RWPE2 (cell line): ENCODE measurements around the gene POLR3G.

Source experiments
- ATAC-seq: fragments of 200-7000 bp; cut with Tn5 transposase; 3 replicates; pipeline ENCODE4 v1.9.1; 2021; ENCODE audit warnings: low read depth
- DNase-seq: peaks from one replicate; pipeline ENCODE4 v3.0.0-alpha.2; 2020; ENCODE audit warnings: low spot score
- H3K27ac ChIP-seq: fragments of 450-650 bp; 2 replicates; pipeline ENCODE4 v1.5.1; 2017; ENCODE audit warnings: mild to moderate bottlenecking; ENCODE audit not compliant: poor library complexity, severe bottlenecking
- H3K27me3 ChIP-seq: fragments of 250-450 bp; sonication (Bioruptor Pico); 2 replicates; pipeline ENCODE4 v1.5.1; 2021; ENCODE audit warnings: mild to moderate bottlenecking, moderate library complexity; ENCODE audit not compliant: insufficient read depth, poor library complexity, severe bottlenecking
- H3K36me3 ChIP-seq: fragments of 250-450 bp; sonication (Bioruptor Pico); 2 replicates; pipeline ENCODE4 v1.5.1; 2020; ENCODE audit warnings: low read depth, mild to moderate bottlenecking, moderate library complexity
- H3K4me1 ChIP-seq: fragments of 250-450 bp; sonication (Bioruptor Pico); 2 replicates; pipeline ENCODE4 v1.5.1; 2021; ENCODE audit warnings: mild to moderate bottlenecking, moderate library complexity; ENCODE audit not compliant: insufficient read depth, poor library complexity, severe bottlenecking
- H3K4me3 ChIP-seq: fragments of 250-450 bp; sonication (Bioruptor Pico); 2 replicates; pipeline ENCODE4 v1.5.1; 2021; ENCODE audit warnings: mild to moderate bottlenecking, moderate library complexity; ENCODE audit not compliant: severe bottlenecking
- H3K9me3 ChIP-seq: fragments of 250-450 bp; sonication (Bioruptor Pico); 2 replicates; pipeline ENCODE4 v1.5.1; 2021; ENCODE audit warnings: mild to moderate bottlenecking, moderate library complexity; ENCODE audit not compliant: severe bottlenecking
- TF ChIP-seq, protein P1 (sequence below): fragments of 450-650 bp; IDR thresholded peaks from one replicate; pipeline ENCODE4 v1.5.1; 2017; ENCODE audit warnings: mild to moderate bottlenecking, moderate library complexity; ENCODE audit not compliant: poor library complexity, severe bottlenecking

Gene POLR3G

DNA sequence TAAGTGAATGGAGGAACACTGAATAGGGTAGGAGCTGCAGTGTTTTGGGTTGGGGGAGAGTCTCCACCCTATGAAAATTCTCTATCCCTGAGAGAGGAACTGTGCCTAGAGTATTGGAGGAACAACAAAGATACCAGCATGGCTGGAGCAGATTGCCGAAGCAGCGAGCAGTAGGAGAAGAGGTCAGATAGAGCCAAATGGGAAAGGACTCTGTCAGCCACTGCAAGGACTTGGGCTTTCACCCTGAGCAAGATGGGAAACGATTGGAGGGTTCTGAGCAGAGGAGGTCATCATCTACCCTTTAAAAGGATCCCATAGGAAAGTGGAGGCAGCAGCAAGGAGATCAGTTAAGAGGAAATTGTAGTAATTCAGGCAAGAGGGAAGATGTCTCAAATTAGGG, 59.1 kb downstream of the POLR3G start:
- H3K36me3 ChIP-seq, result no peaks in the 10 kb centered on the region
- H3K4me3 ChIP-seq, result no peak overlapping the region
- TF ChIP-seq, protein P1, sequence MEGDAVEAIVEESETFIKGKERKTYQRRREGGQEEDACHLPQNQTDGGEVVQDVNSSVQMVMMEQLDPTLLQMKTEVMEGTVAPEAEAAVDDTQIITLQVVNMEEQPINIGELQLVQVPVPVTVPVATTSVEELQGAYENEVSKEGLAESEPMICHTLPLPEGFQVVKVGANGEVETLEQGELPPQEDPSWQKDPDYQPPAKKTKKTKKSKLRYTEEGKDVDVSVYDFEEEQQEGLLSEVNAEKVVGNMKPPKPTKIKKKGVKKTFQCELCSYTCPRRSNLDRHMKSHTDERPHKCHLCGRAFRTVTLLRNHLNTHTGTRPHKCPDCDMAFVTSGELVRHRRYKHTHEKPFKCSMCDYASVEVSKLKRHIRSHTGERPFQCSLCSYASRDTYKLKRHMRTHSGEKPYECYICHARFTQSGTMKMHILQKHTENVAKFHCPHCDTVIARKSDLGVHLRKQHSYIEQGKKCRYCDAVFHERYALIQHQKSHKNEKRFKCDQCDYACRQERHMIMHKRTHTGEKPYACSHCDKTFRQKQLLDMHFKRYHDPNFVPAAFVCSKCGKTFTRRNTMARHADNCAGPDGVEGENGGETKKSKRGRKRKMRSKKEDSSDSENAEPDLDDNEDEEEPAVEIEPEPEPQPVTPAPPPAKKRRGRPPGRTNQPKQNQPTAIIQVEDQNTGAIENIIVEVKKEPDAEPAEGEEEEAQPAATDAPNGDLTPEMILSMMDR, result no peak
- ATAC-seq (no peak), DNase-seq (no peak)
- no peak overlapping the region for H3K27ac ChIP-seq
- no peaks in the 10 kb centered on the region for H3K9me3 ChIP-seq
- no peaks in the 10 kb centered on the region for H3K27me3 ChIP-seq
- no peaks in the 10 kb centered on the region for H3K4me1 ChIP-seq

DNA sequence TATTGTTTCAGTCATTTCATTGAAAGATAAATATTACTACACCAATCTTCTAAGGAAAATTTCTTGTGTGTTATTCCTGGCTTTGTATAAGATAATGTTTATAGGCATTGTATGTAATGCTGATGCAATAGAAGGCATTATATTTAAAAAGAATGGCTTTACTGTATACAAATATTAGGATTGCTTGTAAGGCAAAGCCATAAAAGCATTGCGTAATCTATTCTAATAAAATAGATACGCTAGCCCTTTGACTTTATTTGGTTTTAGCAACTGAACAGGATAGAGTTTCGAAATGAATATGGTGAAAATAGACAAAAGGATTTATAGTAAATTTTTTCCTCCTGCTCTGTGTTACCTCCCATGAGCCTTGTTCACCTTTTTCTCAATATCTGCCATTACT, 60.3 kb downstream of the POLR3G start:
- Histone ChIP-seq H3K9me3 (no peaks in the 10 kb centered on the region), H3K27me3 (no peaks in the 10 kb centered on the region), H3K4me1 (no peaks in the 10 kb centered on the region), H3K4me3 (no peak overlapping the region), H3K36me3 (no peaks in the 10 kb centered on the region), H3K27ac (no peak overlapping the region)
- ATAC-seq, result peak; percentile 8; the same call in 2 of the 3 replicates
- DNase-seq, result no peak
- TF ChIP-seq, protein P1, result no peak

DNA sequence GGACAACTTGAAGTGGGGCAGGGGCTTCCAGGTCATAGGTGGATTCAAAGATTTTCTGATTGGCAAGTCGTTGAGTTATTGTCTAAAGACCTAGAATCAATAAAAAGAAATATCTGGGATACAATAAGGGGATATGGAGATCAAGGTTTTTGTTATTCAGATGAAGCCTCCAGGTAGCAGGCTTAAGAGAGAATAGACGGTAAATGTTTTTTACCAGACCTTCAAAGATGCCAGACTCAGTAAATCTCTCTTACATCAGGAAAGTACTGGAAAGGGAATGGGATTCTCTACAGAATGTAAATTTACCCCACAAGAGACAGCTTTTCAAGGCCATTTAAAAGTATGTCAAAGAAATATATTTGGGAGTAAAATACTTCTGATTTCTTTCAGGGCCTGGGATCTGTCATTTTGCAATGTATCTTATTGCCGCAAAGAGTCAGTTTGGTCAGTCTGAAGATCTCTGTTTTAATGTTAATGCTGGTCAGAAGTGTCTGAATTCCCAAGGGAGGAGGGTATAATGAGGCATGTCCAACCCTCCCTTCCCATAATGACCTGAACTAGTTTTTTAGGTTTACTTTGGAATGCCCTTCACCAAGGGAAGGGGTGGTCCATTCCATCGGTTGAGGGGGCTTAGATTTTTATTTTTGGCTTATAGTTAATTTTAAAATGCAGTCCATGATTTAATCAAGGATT, 68.3 kb downstream of the POLR3G start:
- Histone ChIP-seq H3K36me3 (no peaks in the 10 kb centered on the region), H3K27me3 (peaks cover 10% of the 10 kb centered on the region), H3K4me3 (no peak overlapping the region), H3K27ac (no peak overlapping the region), H3K4me1 (no peaks in the 10 kb centered on the region), H3K9me3 (no peaks in the 10 kb centered on the region)
- ATAC-seq (no peak), DNase-seq (no peak)
- TF ChIP-seq, protein P1, result no peak

DNA sequence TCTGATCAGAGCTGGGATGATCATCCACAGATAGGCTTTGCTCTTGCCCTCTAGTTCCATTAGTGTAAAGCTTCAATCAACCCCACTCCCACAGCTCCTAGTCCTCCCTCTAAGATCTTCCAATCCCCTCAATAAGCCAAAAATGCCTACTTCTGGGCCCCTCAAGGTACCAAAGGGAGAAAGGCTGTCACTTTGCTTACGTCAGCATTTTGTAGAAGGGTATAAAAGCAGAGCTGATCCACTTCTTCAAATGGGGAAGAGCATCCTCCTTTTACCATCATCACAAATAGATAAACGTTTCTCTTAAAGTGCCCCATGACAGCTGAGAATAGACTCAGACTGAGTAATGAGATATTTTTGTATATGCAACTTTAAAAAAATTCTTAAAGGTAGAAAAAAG, 70.8 kb downstream of the POLR3G start:
- Histone ChIP-seq H3K27me3 (peaks cover 19% of the 10 kb centered on the region), H3K4me1 (no peaks in the 10 kb centered on the region), H3K27ac (no peak overlapping the region), H3K4me3 (no peak overlapping the region), H3K36me3 (no peaks in the 10 kb centered on the region), H3K9me3 (no peaks in the 10 kb centered on the region)
- TF ChIP-seq, protein P1, result no peak
- no peak for DNase-seq
- ATAC-seq, result no peak

DNA sequence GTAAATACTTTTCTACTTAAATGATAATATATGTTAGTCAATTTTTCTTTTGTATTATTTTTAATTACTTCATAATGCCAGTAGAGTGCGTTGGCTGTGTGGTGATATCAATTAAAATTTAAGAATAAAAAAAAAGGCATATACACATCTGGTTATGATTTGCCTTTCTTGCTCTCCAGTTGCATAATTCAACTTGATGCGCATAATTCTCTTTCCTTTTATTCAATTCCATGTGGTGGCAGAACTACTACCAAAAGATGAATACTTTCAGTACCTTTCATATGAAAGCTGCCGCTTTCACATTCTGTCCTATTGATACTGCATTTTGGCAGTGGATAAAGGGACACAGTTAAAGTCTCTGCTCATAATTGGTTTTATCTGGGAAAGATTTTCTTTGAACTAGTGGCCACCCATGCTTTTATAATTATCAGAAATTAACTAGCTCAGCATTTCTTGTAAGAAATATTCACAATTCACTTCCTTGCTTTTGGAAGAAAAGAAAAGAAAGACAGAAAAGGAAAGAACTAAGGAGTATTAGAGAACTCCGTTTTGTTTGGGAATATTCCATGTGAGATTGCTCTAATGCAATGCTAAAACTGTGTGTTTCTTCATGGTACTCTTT, 71.7 kb downstream of the POLR3G start:
- H3K9me3 ChIP-seq, result no peaks in the 10 kb centered on the region
- H3K4me1 ChIP-seq, result no peaks in the 10 kb centered on the region
- no peak overlapping the region for H3K4me3 ChIP-seq
- no peaks in the 10 kb centered on the region for H3K36me3 ChIP-seq
- H3K27me3 ChIP-seq, result peaks cover 19% of the 10 kb centered on the region
- ATAC-seq (no peak), DNase-seq (no peak)
- H3K27ac ChIP-seq, result no peak overlapping the region
- TF ChIP-seq, protein P1, result no peak
